Uterus (tissue), 2 donors: Measurements from ENCODE around the gene ADA.

Source experiments
- POLR2A ChIP-seq, 2 donors: fragments of 450-650 bp; IDR thresholded peaks; one replicate each; pipeline ENCODE4 v1.6.1; 2016; ENCODE audit warnings: antibody characterized with exemption in 2 of 2, mild to moderate bottlenecking in 1 of 2, moderate library complexity in 1 of 2
- TF ChIP-seq, protein P1 (sequence below), 4 experiments: fragments of 200-600 bp in 2 of 4; fragments of 450-650 bp in 2 of 4; sonication (generic) in 2 of 4; IDR thresholded peaks; one replicate each; pipeline ENCODE4 v1.5.1; 2016 to 2019; ENCODE audit warnings: antibody characterized with exemption in 4 of 4, mild to moderate bottlenecking in 2 of 4, moderate library complexity in 1 of 4

DNA sequence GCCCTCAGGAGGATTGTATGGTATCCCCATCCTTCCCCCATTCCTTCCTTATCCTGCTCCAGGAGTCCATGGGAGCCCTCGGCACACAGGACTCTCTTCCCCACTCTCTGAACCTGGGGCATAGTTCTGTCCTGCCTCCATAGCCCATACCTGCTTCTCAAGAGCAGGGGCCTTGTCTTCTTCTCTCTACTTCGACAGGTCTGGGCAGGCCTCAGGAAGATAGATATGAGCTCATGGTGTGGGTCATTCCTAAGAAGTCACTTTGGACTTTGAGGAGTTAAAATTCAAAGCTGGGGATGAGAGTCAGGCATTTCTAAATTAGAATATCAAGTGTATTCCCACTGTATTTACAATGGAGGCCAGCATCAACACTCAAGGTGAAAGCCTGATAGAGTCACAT, 8.4 kb upstream of the ADA start:
- TF ChIP-seq, protein P1, sequence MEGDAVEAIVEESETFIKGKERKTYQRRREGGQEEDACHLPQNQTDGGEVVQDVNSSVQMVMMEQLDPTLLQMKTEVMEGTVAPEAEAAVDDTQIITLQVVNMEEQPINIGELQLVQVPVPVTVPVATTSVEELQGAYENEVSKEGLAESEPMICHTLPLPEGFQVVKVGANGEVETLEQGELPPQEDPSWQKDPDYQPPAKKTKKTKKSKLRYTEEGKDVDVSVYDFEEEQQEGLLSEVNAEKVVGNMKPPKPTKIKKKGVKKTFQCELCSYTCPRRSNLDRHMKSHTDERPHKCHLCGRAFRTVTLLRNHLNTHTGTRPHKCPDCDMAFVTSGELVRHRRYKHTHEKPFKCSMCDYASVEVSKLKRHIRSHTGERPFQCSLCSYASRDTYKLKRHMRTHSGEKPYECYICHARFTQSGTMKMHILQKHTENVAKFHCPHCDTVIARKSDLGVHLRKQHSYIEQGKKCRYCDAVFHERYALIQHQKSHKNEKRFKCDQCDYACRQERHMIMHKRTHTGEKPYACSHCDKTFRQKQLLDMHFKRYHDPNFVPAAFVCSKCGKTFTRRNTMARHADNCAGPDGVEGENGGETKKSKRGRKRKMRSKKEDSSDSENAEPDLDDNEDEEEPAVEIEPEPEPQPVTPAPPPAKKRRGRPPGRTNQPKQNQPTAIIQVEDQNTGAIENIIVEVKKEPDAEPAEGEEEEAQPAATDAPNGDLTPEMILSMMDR (IDR thresholded peaks at IDR 0.05), result no peak
- TF ChIP-seq POLR2A (IDR thresholded peaks at IDR 0.05), result no peak
